H1 (cell line): Measurements from ENCODE around the gene CALML5. TPM values are rescaled to one million over a fixed set of nuclear protein-coding genes. Genes with fewer than 3 reads are reported as not detected.

Experiments used
- CTCF ChIA-PET: fragments of 300-600 bp; sonication (Branson Sonifier 250); formaldehyde crosslinking; loops from one replicate; lab custom pipeline; 2021; ENCODE audit not compliant: partially characterized antibody; lab: Charles Lee
- POLR2A ChIA-PET: fragments of 300-600 bp; sonication (Branson Sonifier 250); formaldehyde crosslinking; loops from one replicate; lab custom pipeline; 2021; ENCODE audit warnings: inconsistent platforms; ENCODE audit not compliant: partially characterized antibody; lab: Charles Lee
- DNase-seq, 2 experiments: peaks; one replicate each; pipeline versions ENCODE4 v3.0.0 to v3.0.0-alpha.2; 2010 to 2022; ENCODE audit warnings: low spot score in 2 of 2, low read depth in 1 of 2, mixed read lengths in 1 of 2
- FAIRE-seq: peaks from 2 replicates; lab custom pipeline; 2011; peaks lifted over from hg19 to GRCh38; lab: Jason Lieb, UNC
- H2AFZ ChIP-seq: 2 replicates; pipeline ENCODE4 v1.8.1; 2012; ENCODE audit warnings: low read length, inconsistent platforms
- H2AK5ac ChIP-seq: 2 replicates; pipeline ENCODE4 v1.6.1; 2013; ENCODE audit warnings: low read depth, low read length
- H2BK120ac ChIP-seq: replicated peaks from 2 replicates; pipeline ENCODE3; 2013; ENCODE audit warnings: low read depth, low read length, inconsistent platforms
- H2BK12ac ChIP-seq: 2 replicates; pipeline ENCODE4 v1.6.1; 2013; ENCODE audit warnings: low read depth, low read length
- H2BK15ac ChIP-seq: 2 replicates; pipeline ENCODE4 v1.6.1; 2013; ENCODE audit warnings: low read length
- H2BK20ac ChIP-seq: 2 replicates; pipeline ENCODE4 v1.6.1; 2013; ENCODE audit warnings: low read length
- H2BK5ac ChIP-seq: 2 replicates; pipeline ENCODE4 v1.6.1; 2013; ENCODE audit warnings: low read depth, low read length
- H3K14ac ChIP-seq: 2 replicates; pipeline ENCODE4 v1.6.1; 2013; ENCODE audit warnings: inconsistent platforms; ENCODE audit not compliant: insufficient read length
- H3K18ac ChIP-seq: 2 replicates; pipeline ENCODE4 v1.6.1; 2013; ENCODE audit warnings: low read length; ENCODE audit errors: extremely low read depth
- H3K23ac ChIP-seq: 2 replicates; pipeline ENCODE4 v1.6.1; 2013; ENCODE audit warnings: inconsistent platforms; ENCODE audit not compliant: insufficient read length
- H3K23me2 ChIP-seq: 2 replicates; pipeline ENCODE4 v1.6.1; 2013; ENCODE audit warnings: low read depth, low read length
- H3K27ac ChIP-seq: 2 replicates; pipeline ENCODE4 v1.6.1; 2011; ENCODE audit warnings: low read depth, low read length, inconsistent platforms
- H3K27me3 ChIP-seq, 4 experiments: replicated peaks in 1 of 4; 1 replicate in 1 of 4; 2 replicates in 3 of 4; pipeline versions ENCODE4 v1.6.1 to v1.8.1; 2011 to 2013; ENCODE audit warnings: low read length in 3 of 4, mild to moderate bottlenecking in 3 of 4, inconsistent platforms in 2 of 4, mixed read lengths in 2 of 4, moderate library complexity in 1 of 4; ENCODE audit not compliant: control insufficient read depth in 3 of 4, insufficient read depth in 3 of 4; ENCODE audit errors: extremely low read depth in 1 of 4
- H3K36me3 ChIP-seq, 4 experiments: 2 replicates each; pipeline versions ENCODE4 v1.6.1 to v1.8.1; 2011 to 2013; ENCODE audit warnings: mild to moderate bottlenecking in 4 of 4, low read length in 3 of 4, moderate library complexity in 2 of 4, control low read depth in 1 of 4, inconsistent platforms in 1 of 4; ENCODE audit not compliant: insufficient read depth in 4 of 4, control insufficient read depth in 2 of 4
- H3K4ac ChIP-seq: replicated peaks from 2 replicates; pipeline ENCODE3; 2013; ENCODE audit warnings: low read length, low read depth, mixed read lengths, inconsistent platforms; ENCODE audit not compliant: insufficient read length
- H3K4me1 ChIP-seq, 4 experiments: replicated peaks in 1 of 4; 1 replicate in 1 of 4; 2 replicates in 3 of 4; pipeline versions ENCODE4 v1.6.1 to v1.8.1; 2011 to 2013; ENCODE audit warnings: low read length in 3 of 4, inconsistent platforms in 2 of 4, mixed read lengths in 1 of 4; ENCODE audit not compliant: insufficient read depth in 4 of 4, control insufficient read depth in 3 of 4
- H3K4me2 ChIP-seq, 2 experiments: 2 replicates each; pipeline versions ENCODE4 v1.6.1 to v1.8.1; 2011 to 2013; ENCODE audit warnings: low read depth in 2 of 2, low read length in 2 of 2, control low read depth in 1 of 2, inconsistent platforms in 1 of 2, mild to moderate bottlenecking in 1 of 2; ENCODE audit not compliant: insufficient read depth in 1 of 2
- H3K4me3 ChIP-seq, 4 experiments: fragments of 200-600, 300-600 bp in 1 of 4; sonication (generic), shearing (Covaris generic), sonication (Bioruptor Twin) in 1 of 4; 2 replicates each; pipeline versions ENCODE4 v1.5.1 to v1.8.1; 2011 to 2016; ENCODE audit warnings: low read length in 4 of 4, low read depth in 3 of 4, control low read depth in 2 of 4, inconsistent platforms in 2 of 4, mild to moderate bottlenecking in 2 of 4, mixed read lengths in 1 of 4, moderate library complexity in 1 of 4; ENCODE audit not compliant: insufficient read depth in 2 of 4; ENCODE audit errors: extremely low read depth in 1 of 4
- H3K56ac ChIP-seq: replicated peaks from 2 replicates; pipeline ENCODE3; 2013; ENCODE audit warnings: low read depth, mild to moderate bottlenecking, mixed read lengths, low read length, inconsistent platforms; ENCODE audit not compliant: insufficient read length
- H3K79me1 ChIP-seq: 2 replicates; pipeline ENCODE4 v1.6.1; 2013; ENCODE audit warnings: low read depth, low read length, control low read depth
- H3K79me2 ChIP-seq, 2 experiments: 2 replicates each; pipeline versions ENCODE4 v1.6.1 to v1.8.1; 2012 to 2013; ENCODE audit warnings: low read length in 2 of 2, mild to moderate bottlenecking in 2 of 2, inconsistent platforms in 1 of 2; ENCODE audit not compliant: insufficient read depth in 2 of 2, control insufficient read depth in 1 of 2
- H3K9ac ChIP-seq, 4 experiments: replicated peaks in 1 of 4; 1 replicate in 1 of 4; 2 replicates in 3 of 4; pipeline versions ENCODE4 v1.6.1 to v1.8.1; 2011 to 2013; ENCODE audit warnings: low read depth in 3 of 4, low read length in 3 of 4, control low read depth in 2 of 4, mild to moderate bottlenecking in 2 of 4, moderate library complexity in 2 of 4, inconsistent platforms in 1 of 4; ENCODE audit errors: extremely low read depth in 1 of 4
- H3K9me3 ChIP-seq, 2 experiments: 2 replicates each; pipeline versions ENCODE4 v1.6.1 to v1.8.1; 2012 to 2013; ENCODE audit warnings: mild to moderate bottlenecking in 2 of 2, moderate library complexity in 2 of 2, control low read depth in 1 of 2, inconsistent platforms in 1 of 2, low read depth in 1 of 2, low read length in 1 of 2, mixed read lengths in 1 of 2; ENCODE audit not compliant: insufficient read depth in 2 of 2
- H4K20me1 ChIP-seq, 2 experiments: replicated peaks in 1 of 2; 2 replicates each; pipeline versions ENCODE3 to v1.8.1; 2011 to 2013; ENCODE audit warnings: inconsistent platforms in 2 of 2, low read length in 2 of 2, mild to moderate bottlenecking in 1 of 2; ENCODE audit not compliant: insufficient read depth in 2 of 2, control insufficient read depth in 1 of 2
- H4K5ac ChIP-seq: 2 replicates; pipeline ENCODE4 v1.6.1; 2013; ENCODE audit warnings: low read length, low read depth, mixed read lengths, inconsistent platforms; ENCODE audit not compliant: insufficient read length
- H4K8ac ChIP-seq: 2 replicates; pipeline ENCODE4 v1.8.0; 2013; ENCODE audit warnings: mild to moderate bottlenecking, moderate library complexity, low read length, inconsistent platforms; ENCODE audit not compliant: insufficient read depth; ENCODE audit errors: extremely low read depth
- H4K91ac ChIP-seq: replicated peaks from 2 replicates; pipeline ENCODE3; 2013; ENCODE audit warnings: low read length, mixed read lengths, inconsistent platforms; ENCODE audit not compliant: insufficient read length
- BACH1 ChIP-seq: IDR thresholded peaks from 2 replicates; pipeline ENCODE4 v1.6.1; 2012; ENCODE audit warnings: low read length, improper control_type of control experiment
- EZH2 ChIP-seq: fragments of 200-600 bp; sonication (generic); IDR thresholded peaks from 2 replicates; pipeline ENCODE4 v1.7.1; 2012; ENCODE audit warnings: low read depth, mild to moderate bottlenecking, moderate library complexity, low read length, inconsistent platforms; ENCODE audit not compliant: severe bottlenecking
- FOSL1 ChIP-seq: IDR thresholded peaks from 2 replicates; pipeline ENCODE4 v1.6.1; 2011; ENCODE audit warnings: mild to moderate bottlenecking, low read depth, low read length, moderate library complexity; ENCODE audit not compliant: insufficient read depth
- HDAC6 ChIP-seq: IDR thresholded peaks from one replicate; pipeline ENCODE4 v1.7.1; 2012; ENCODE audit warnings: low read depth, mild to moderate bottlenecking, inconsistent platforms, low read length, moderate library complexity
- JUN ChIP-seq: IDR thresholded peaks from 2 replicates; pipeline ENCODE4 v1.6.1; 2011; ENCODE audit warnings: low read depth, mild to moderate bottlenecking, improper control_type of control experiment, low read length
- KDM1A ChIP-seq: fragments of 200-600, 300-600 bp; sonication (generic); IDR thresholded peaks from 2 replicates; pipeline ENCODE4 v1.7.1; 2016; ENCODE audit warnings: mild to moderate bottlenecking, low read length, borderline replicate concordance
- NANOG ChIP-seq: IDR thresholded peaks from 2 replicates; pipeline ENCODE4 v1.6.1; 2011; ENCODE audit warnings: low read length, low read depth, mild to moderate bottlenecking, inconsistent platforms; ENCODE audit not compliant: insufficient read depth, poor library complexity, severe bottlenecking
- POLR2AphosphoS5 ChIP-seq: IDR thresholded peaks from 2 replicates; pipeline ENCODE4 v1.6.1; 2011; ENCODE audit warnings: low read depth, low read length
- POU5F1 ChIP-seq: IDR thresholded peaks from 2 replicates; pipeline ENCODE4 v1.6.1; 2011; ENCODE audit warnings: low read depth, mild to moderate bottlenecking, low read length, moderate library complexity
- SIN3A ChIP-seq, 2 experiments: IDR thresholded peaks in 1 of 2; conservative IDR thresholded peaks in 1 of 2; 2 replicates each; pipeline ENCODE4 v1.6.1; 2011 to 2012; ENCODE audit warnings: low read length in 2 of 2, improper control_type of control experiment in 1 of 2, low read depth in 1 of 2, mild to moderate bottlenecking in 1 of 2
- SIX5 ChIP-seq: IDR thresholded peaks from 2 replicates; pipeline ENCODE4 v1.6.1; 2011; ENCODE audit warnings: mild to moderate bottlenecking, low read depth, low read length
- SP1 ChIP-seq: IDR thresholded peaks from 2 replicates; pipeline ENCODE4 v1.6.1; 2011; ENCODE audit warnings: low read depth, low read length
- SP2 ChIP-seq: IDR thresholded peaks from 2 replicates; pipeline ENCODE4 v1.6.1; 2012; ENCODE audit warnings: mild to moderate bottlenecking, low read length, inconsistent platforms
- TAF7 ChIP-seq: optimal IDR thresholded peaks from 2 replicates; pipeline ENCODE3; 2011; ENCODE audit warnings: low read depth, mild to moderate bottlenecking, inconsistent platforms, low read length, moderate library complexity, borderline replicate concordance
- YY1 ChIP-seq: IDR thresholded peaks from 2 replicates; pipeline ENCODE4 v1.6.1; 2011; ENCODE audit warnings: low read depth, mild to moderate bottlenecking, low read length
- WGBS, 2 experiments: shearing (Covaris generic) in 1 of 2; methylation state at CpG; one replicate each; pipeline versions ENCODE4 v1.1.6 to v1.1.7; 2013 to 2015; ENCODE audit warnings: low lambda C conversion rate in 2 of 2, mixed read lengths in 2 of 2, inconsistent platforms in 1 of 2, low coverage in 1 of 2, missing lambda C conversion rate in 1 of 2; ENCODE audit not compliant: insufficient replicate concordance in 2 of 2, insufficient coverage in 1 of 2, insufficient read length in 1 of 2; ENCODE audit errors: extremely low coverage in 1 of 2, missing lambda C conversion rate in 1 of 2; 5-methylcytosine and 5-hydroxymethylcytosine counted together
- polyA plus RNA-seq, 7 experiments: library from polyadenylated mRNA; depleted of rRNA in 3 of 7; stranded (reverse) in 5 of 7; unstranded in 2 of 7; fragments of >200 nt in 5 of 7; fragments of 200-250 nt in 2 of 7; gene quantifications; 1 replicate in 5 of 7; 2 replicates in 1 of 7; 4 replicates in 1 of 7; pipeline versions ENCODE4 v1.2.1 to v1.2.3, GENCODE V29; 2011 to 2013; ENCODE audit warnings: missing spikeins in 2 of 7, mixed read lengths in 2 of 7
- total RNA-seq: library from RNA; stranded (reverse); fragmentation: NEBNext Ultra II Directional; extraction: Animal tissue kit (Norgen Biotek cat#: 25700); gene quantifications from 2 replicates; pipeline ENCODE4 v1.2.1, GENCODE V29; 2021

CALML5 gene
- total and polyA plus RNA-seq, 2 of the 8 experiments (the other 6 are each of a cell fraction or from before 2014, with no cell fraction given): not detected

DNA sequence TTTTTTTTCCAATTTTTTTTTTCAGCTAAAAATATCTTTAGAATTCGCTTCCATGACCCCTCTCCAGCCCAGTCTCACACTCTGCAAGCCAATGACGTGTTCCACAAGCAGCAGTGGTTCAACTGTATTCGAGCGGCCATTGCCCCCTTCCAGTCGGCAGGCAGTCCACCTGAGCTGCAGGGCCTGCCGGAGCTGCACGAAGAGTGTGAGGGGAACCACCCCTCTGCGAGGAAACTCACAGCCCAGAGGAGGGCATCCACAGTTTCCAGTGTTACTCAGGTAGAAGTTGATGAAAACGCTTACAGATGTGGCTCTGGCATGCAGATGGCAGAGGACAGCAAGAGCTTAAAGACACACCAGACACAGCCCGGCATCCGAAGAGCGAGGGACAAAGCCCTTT is 42.8 kb downstream of the CALML5 start:
- no peaks in the 10 kb centered on the region for H3K4me1 ChIP-seq
- no peak overlapping the region for H3K9ac ChIP-seq
- H4K20me1 ChIP-seq: peaks cover 0 to 3% of the 10 kb centered on the region in 2 experiments
- H3K23me2 ChIP-seq: no peaks in the 10 kb centered on the region
- H3K18ac ChIP-seq: no peak overlapping the region
- no peak overlapping the region for H2BK20ac ChIP-seq
- H3K56ac ChIP-seq: no peak overlapping the region
- no peaks in the 10 kb centered on the region for H3K27me3 ChIP-seq
- no peak overlapping the region for H4K5ac ChIP-seq
- H2BK120ac ChIP-seq: no peak overlapping the region
- WGBS, 2 experiments: 95% methylated on average over 12 of the region's 12 CpGs; no CpG with 5 or more reads in 1 of the 2 experiments
- H4K8ac ChIP-seq: no peak overlapping the region
- no peaks in the 10 kb centered on the region for H3K79me1 ChIP-seq
- no peak overlapping the region for H3K27ac ChIP-seq
- no peak overlapping the region for H2AFZ ChIP-seq
- FAIRE-seq (no peak), DNase-seq (no peak)
- no peak overlapping the region for H2BK12ac ChIP-seq
- POLR2A ChIA-PET: interaction anchor here (1.2 to 2.9 kb wide), 2 partner anchors 8 to 10 kb away, joined by 6 to 9 read pairs; no protein-coding TSS in a partner anchor
- H3K14ac ChIP-seq: no peak overlapping the region
- CTCF ChIA-PET: interaction anchor here (0.6 to 2.0 kb wide), 4 partner anchors 14 to 1594 kb away, joined by 3 to 15 read pairs (median 3); no protein-coding TSS in a partner anchor
- H3K36me3 ChIP-seq: peaks cover 17 to 88% (median 71%) of the 10 kb centered on the region in 4 experiments
- H2BK15ac ChIP-seq: no peak overlapping the region
- H2BK5ac ChIP-seq: no peak overlapping the region
- H4K91ac ChIP-seq: no peak overlapping the region
- H2AK5ac ChIP-seq: no peak overlapping the region
- no peaks in the 10 kb centered on the region for H3K79me2 ChIP-seq
- no peak overlapping the region for H3K4me3 ChIP-seq
- no peaks in the 10 kb centered on the region for H3K9me3 ChIP-seq
- no peak overlapping the region for H3K4me2 ChIP-seq
- H3K4ac ChIP-seq: no peak overlapping the region
- no peak overlapping the region for H3K23ac ChIP-seq
- no peak for TF ChIP-seq SIX5
- TF ChIP-seq SP1: no peak
- TF ChIP-seq YY1: no peak
- TF ChIP-seq KDM1A: no peak
- no peak for TF ChIP-seq HDAC6
- no peak for TF ChIP-seq POLR2AphosphoS5
- TF ChIP-seq BACH1: no peak
- no peak for TF ChIP-seq NANOG
- no peak for TF ChIP-seq SIN3A (conservative IDR thresholded peaks at IDR 0.05 in 1 of 2, IDR thresholded peaks at IDR 0.05 in 1 of 2; ENCODE audit: low read depth in 1 of 2, low read length in 2 of 2)
- TF ChIP-seq TAF7: no peak
- no peak for TF ChIP-seq EZH2
- TF ChIP-seq JUN: no peak
- TF ChIP-seq FOSL1: no peak
- no peak for TF ChIP-seq SP2
- no peak for TF ChIP-seq POU5F1
